SU-DHL-6 (cell line): ENCODE measurements around the gene ZC3H7B.

Experiments used
- EZH2phosphoT487 ChIP-seq: fragments of 200-600 bp; sonication (generic), shearing (Covaris generic); conservative IDR thresholded peaks from 2 replicates; pipeline ENCODE4 v1.6.1; 2018; ENCODE audit warnings: mild to moderate bottlenecking, antibody characterized with exemption, low read length, moderate library complexity, mixed read lengths
- TF ChIP-seq, protein P1 (sequence below): fragments of 200-600 bp; sonication (generic); IDR thresholded peaks from one replicate; pipeline ENCODE4 v1.5.1; 2017; ENCODE audit warnings: antibody characterized with exemption, mild to moderate bottlenecking, low read length, moderate library complexity; ENCODE audit not compliant: insufficient read depth, poor library complexity, severe bottlenecking

DNA sequence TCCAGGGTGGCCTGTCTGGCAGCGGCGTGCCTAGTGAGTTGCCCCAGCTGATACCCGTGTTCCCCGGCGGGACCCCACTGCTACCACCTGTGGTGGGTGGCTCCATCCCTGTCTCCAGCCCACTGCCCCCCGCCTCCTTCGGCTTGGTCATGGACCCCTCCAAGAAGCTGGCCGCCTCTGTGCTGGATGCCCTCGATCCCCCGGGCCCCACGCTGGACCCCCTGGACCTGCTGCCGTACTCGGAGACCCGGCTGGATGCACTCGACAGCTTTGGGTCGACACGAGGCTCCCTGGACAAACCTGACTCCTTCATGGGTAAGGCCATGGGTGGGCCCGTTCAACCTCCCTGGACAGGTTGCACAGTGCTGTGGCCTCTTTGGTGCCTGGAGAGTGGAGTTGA, 38.5 kb downstream of the ZC3H7B start:
- TF ChIP-seq, protein P1, sequence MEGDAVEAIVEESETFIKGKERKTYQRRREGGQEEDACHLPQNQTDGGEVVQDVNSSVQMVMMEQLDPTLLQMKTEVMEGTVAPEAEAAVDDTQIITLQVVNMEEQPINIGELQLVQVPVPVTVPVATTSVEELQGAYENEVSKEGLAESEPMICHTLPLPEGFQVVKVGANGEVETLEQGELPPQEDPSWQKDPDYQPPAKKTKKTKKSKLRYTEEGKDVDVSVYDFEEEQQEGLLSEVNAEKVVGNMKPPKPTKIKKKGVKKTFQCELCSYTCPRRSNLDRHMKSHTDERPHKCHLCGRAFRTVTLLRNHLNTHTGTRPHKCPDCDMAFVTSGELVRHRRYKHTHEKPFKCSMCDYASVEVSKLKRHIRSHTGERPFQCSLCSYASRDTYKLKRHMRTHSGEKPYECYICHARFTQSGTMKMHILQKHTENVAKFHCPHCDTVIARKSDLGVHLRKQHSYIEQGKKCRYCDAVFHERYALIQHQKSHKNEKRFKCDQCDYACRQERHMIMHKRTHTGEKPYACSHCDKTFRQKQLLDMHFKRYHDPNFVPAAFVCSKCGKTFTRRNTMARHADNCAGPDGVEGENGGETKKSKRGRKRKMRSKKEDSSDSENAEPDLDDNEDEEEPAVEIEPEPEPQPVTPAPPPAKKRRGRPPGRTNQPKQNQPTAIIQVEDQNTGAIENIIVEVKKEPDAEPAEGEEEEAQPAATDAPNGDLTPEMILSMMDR = no peak
- no peak for TF ChIP-seq EZH2phosphoT487
